Erythroblast (primary cell): ENCODE measurements around the gene DDIT4.
A peak's percentile ranks its signal among the peaks of the same experiment; 100 is the strongest.
"Not testable (repeated sequence)": the region's sequence is repeated elsewhere in the genome, so short reads cannot be mapped to it uniquely, and the experiment has no call there.

Experiments
- DNase-seq, 2 experiments: peaks; one replicate each; lab custom pipeline; 2025; lab: John Stamatoyannopoulos, UW
- GATA1 ChIP-seq: IDR thresholded peaks from 2 replicates; pipeline ENCODE4 v1.6.1; 2011; ENCODE audit warnings: low read depth, mild to moderate bottlenecking, control low read depth, low read length, moderate library complexity
- POLR2A ChIP-seq: IDR thresholded peaks from 2 replicates; pipeline ENCODE4 v1.6.1; 2011; ENCODE audit warnings: mild to moderate bottlenecking, low read length

Gene DDIT4

GRCh38 chr10:72278668-72279393, 5.1 kb downstream of the DDIT4 start:
- no peak for DNase-seq
- TF ChIP-seq POLR2A = no peak
- TF ChIP-seq GATA1 = no peak

- not testable (repeated sequence) for DNase-seq
Measured at GRCh38 chr10:72279587-72279986, 5.9 kb downstream of the DDIT4 start.

GRCh38 chr10:72283131-72283530, 9.4 kb downstream of the DDIT4 start:
- DNase-seq = no peak

GRCh38 chr10:72285972-72286521, 12.3 kb downstream of the DDIT4 start:
- TF ChIP-seq GATA1 (no peak), POLR2A (no peak)
- DNase-seq = no peak

More at GRCh38 chr10:72283131-72283530, 9.4 kb downstream of the DDIT4 start:
- TF ChIP-seq POLR2A (no peak), GATA1 (no peak)

GRCh38 chr10:72291019-72291532, 17.4 kb downstream of the DDIT4 start:
- TF ChIP-seq POLR2A (no peak), GATA1 (peak; percentile 54)
- peak; percentile 80 to 83 for DNase-seq

GRCh38 chr10:72292223-72292691, 18.5 kb downstream of the DDIT4 start:
- no peak for DNase-seq
- no peak for TF ChIP-seq GATA1
- TF ChIP-seq POLR2A = no peak

GRCh38 chr10:72295330-72295910, 21.7 kb downstream of the DDIT4 start:
- DNase-seq = no peak
- TF ChIP-seq GATA1 = no peak
- TF ChIP-seq POLR2A = no peak

- not testable (repeated sequence) for DNase-seq
Measured at GRCh38 chr10:72296829-72297280, 23.1 kb downstream of the DDIT4 start.

- DNase-seq = peak; percentile 79 to 87
- TF ChIP-seq POLR2A (peak; percentile 91), GATA1 (no peak)
Measured at GRCh38 chr10:72297281-72297804, 23.6 kb downstream of the DDIT4 start.

GRCh38 chr10:72297805-72298591, 24.3 kb downstream of the DDIT4 start:
- TF ChIP-seq GATA1 (no peak), POLR2A (peak; percentile 82)
- DNase-seq = peak; percentile 98 to 99

GRCh38 chr10:72298592-72299519, 25.1 kb downstream of the DDIT4 start:
- no peak for TF ChIP-seq POLR2A
- no peak for TF ChIP-seq GATA1
- DNase-seq = no peak

- TF ChIP-seq GATA1 (no peak), POLR2A (no peak)
- no peak for DNase-seq
Measured at GRCh38 chr10:72303424-72304128, 29.9 kb downstream of the DDIT4 start.
